HFFc6 (cell line): ENCODE measurements around the gene HCRT. TPM values are rescaled to one million over a fixed set of nuclear protein-coding genes. Genes with fewer than 3 reads are reported as not detected.
"Not testable (repeated sequence)": the region's sequence is repeated elsewhere in the genome, so short reads cannot be mapped to it uniquely, and the experiment has no call there.

Experiments used
- DNase-seq: peaks from one replicate; pipeline ENCODE4 v3.0.0-alpha.2; 2018
- H3K27ac Mint-ChIP-seq: 2 replicates; pipeline ENCODE4 v1.8.0; 2020; ENCODE audit warnings: mild to moderate bottlenecking, mixed read lengths
- H3K27me3 Mint-ChIP-seq: 2 replicates; pipeline ENCODE4 v1.8.0; 2021; ENCODE audit warnings: mild to moderate bottlenecking, moderate library complexity, mixed read lengths; ENCODE audit not compliant: insufficient read depth
- H3K36me3 Mint-ChIP-seq: 2 replicates; pipeline ENCODE4 v1.8.0; 2021; ENCODE audit warnings: low read depth, mixed read lengths
- H3K4me1 Mint-ChIP-seq: 2 replicates; pipeline ENCODE4 v1.8.0; 2020; ENCODE audit warnings: low read depth, mixed read lengths
- H3K4me3 Mint-ChIP-seq: 2 replicates; pipeline ENCODE4 v1.8.0; 2020; ENCODE audit warnings: mild to moderate bottlenecking, moderate library complexity, mixed read lengths
- H3K9me3 Mint-ChIP-seq: 2 replicates; pipeline ENCODE4 v1.8.0; 2020; ENCODE audit warnings: mild to moderate bottlenecking, mixed read lengths
- total RNA-seq, 6 experiments: library from RNA; stranded (reverse); fragmentation: NEBNext Ultra II Directional; extraction: Animal tissue kit (Norgen Biotek cat#: 25700); gene quantifications; 2 replicates in 1 of 6; 3 replicates in 5 of 6; pipeline ENCODE4 v1.2.3, GENCODE V29; 2021
- TF ChIP-seq, protein P1 (sequence below): fragments of 200-600 bp; sonication (generic); IDR thresholded peaks from 2 replicates; pipeline ENCODE4 v1.5.0; 2021; ENCODE audit warnings: antibody characterized with exemption, mild to moderate bottlenecking

The HCRT gene
- total RNA-seq, 6 experiments from 2014 or later = not detected

DNA sequence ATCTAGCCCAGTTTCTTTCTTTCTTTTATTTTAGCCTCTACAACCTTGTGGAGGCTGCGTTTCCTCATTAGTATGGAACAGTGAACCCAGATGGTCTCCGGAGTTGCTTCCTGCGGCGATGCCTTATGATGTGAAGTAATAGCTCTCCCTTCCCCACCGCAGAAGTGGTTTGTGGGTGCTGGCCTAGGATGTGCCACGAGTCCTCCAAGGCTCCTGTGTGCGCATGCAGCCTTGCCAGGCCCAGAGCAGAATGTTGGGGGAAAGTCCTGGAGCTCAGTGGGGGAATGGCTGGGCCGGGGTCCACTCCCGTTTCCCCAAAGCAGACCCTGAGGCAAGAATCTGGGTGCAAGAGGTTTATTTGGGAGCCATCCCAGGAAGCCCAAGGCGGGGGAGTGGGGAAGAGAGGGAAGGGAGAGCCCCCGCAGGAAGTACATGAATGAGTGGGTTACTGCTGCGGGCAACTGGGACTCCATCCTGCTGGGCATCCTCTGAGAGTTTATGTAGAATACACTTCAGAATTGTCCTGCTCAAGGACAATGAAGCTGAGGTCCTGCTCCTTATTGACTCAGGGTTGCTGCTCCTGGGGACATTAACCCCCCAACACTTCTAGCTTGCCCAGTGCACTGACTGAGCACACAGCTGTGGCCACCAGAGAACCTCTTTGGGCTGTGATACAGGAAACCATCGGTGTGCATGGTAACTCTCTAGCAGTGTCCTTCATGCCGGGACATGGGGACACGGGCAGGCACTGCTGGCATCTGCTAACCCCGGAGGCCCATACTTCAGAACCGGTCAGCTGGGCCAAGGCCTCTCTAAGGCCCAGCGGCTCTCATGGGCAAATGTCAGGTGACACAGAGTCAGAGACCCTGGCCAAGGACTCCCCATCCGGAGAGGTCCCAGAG lies 3.7 kb upstream of the HCRT start:
- peaks cover 9% of the 10 kb centered on the region for H3K27me3 Mint-ChIP-seq
- TF ChIP-seq, protein P1, sequence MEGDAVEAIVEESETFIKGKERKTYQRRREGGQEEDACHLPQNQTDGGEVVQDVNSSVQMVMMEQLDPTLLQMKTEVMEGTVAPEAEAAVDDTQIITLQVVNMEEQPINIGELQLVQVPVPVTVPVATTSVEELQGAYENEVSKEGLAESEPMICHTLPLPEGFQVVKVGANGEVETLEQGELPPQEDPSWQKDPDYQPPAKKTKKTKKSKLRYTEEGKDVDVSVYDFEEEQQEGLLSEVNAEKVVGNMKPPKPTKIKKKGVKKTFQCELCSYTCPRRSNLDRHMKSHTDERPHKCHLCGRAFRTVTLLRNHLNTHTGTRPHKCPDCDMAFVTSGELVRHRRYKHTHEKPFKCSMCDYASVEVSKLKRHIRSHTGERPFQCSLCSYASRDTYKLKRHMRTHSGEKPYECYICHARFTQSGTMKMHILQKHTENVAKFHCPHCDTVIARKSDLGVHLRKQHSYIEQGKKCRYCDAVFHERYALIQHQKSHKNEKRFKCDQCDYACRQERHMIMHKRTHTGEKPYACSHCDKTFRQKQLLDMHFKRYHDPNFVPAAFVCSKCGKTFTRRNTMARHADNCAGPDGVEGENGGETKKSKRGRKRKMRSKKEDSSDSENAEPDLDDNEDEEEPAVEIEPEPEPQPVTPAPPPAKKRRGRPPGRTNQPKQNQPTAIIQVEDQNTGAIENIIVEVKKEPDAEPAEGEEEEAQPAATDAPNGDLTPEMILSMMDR = no peak
- no peak overlapping the region for H3K27ac Mint-ChIP-seq
- peaks cover 11% of the 10 kb centered on the region; the same call in 1 of the 2 replicates for H3K4me1 Mint-ChIP-seq
- H3K36me3 Mint-ChIP-seq = no peaks in the 10 kb centered on the region
- H3K9me3 Mint-ChIP-seq = no peaks in the 10 kb centered on the region
- H3K4me3 Mint-ChIP-seq = no peak overlapping the region
- DNase-seq = no peak

DNA sequence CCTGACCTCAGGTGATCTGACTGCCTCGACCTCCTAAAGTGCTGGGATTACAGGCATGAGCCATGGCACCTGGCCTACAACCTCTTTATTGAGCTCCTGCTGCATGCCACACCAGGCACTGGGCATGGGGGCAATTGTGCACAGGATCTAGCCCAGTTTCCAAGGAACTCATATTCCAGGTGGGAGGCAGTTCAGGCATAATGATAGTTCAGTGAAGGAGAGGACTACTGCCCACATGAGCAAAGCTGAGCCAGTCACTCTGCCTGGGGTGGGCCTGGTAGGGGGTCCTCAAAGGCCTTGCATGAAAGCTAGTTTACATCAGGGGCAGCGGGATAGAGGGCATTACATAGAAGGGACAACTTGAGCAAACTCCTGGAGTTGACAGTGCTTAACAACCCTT lies 2.6 kb upstream of the HCRT start:
- H3K4me3 Mint-ChIP-seq = no peak overlapping the region
- no peaks in the 10 kb centered on the region for H3K9me3 Mint-ChIP-seq
- no peaks in the 10 kb centered on the region for H3K36me3 Mint-ChIP-seq
- H3K27me3 Mint-ChIP-seq = peaks cover 9% of the 10 kb centered on the region
- no peak overlapping the region for H3K27ac Mint-ChIP-seq
- H3K4me1 Mint-ChIP-seq = peaks cover 23% of the 10 kb centered on the region
- no peak for DNase-seq
- TF ChIP-seq, protein P1 = no peak

DNA sequence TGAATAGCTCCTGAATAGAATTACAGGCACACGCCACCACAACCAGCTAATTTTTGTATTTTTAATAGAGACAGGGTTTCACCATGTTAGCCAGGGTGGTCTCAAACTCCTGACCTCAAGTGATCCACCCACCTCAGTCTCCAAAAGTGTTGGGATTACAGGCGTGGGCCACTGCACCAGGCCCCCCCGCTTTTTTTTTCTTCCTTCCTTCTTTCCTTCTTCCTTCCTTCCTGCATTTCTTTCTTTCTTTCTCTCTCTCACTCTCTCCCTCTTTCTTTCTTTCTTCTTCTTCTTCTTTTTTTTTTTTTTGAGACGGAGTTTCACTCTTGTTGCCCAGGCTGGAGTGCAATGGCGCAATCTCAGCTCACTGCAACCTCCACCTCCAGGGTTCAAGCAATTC lies 939 bp upstream of the HCRT start:
- Mint-ChIP-seq H3K4me1 (peaks cover 24% of the 10 kb centered on the region), H3K27me3 (peaks cover 10% of the 10 kb centered on the region)
- H3K4me3 Mint-ChIP-seq, DNase-seq, H3K9me3 Mint-ChIP-seq, H3K36me3 Mint-ChIP-seq, H3K27ac Mint-ChIP-seq: not testable (repeated sequence)

DNA sequence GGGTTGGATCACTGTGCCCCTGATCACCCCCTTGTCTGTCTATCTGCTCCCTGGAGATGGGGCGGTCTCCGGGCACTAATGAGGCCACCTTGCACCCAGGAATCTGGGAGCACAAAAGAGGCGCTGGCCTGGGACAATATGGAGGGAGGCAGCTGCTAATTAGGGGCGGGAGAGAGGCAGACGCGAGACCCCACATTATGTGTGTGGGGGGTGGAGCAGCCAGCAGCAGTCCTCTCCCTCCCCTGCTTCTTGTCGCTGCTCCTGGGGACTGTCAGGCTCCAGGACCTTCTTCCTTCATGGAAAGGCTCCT lies 324 bp upstream of the HCRT start:
- Mint-ChIP-seq H3K27ac (no peak overlapping the region), H3K9me3 (no peaks in the 10 kb centered on the region), H3K4me3 (no peak overlapping the region), H3K36me3 (no peaks in the 10 kb centered on the region), H3K4me1 (peaks cover 24% of the 10 kb centered on the region), H3K27me3 (peaks cover 10% of the 10 kb centered on the region)
- TF ChIP-seq, protein P1 = no peak
- no peak for DNase-seq

DNA sequence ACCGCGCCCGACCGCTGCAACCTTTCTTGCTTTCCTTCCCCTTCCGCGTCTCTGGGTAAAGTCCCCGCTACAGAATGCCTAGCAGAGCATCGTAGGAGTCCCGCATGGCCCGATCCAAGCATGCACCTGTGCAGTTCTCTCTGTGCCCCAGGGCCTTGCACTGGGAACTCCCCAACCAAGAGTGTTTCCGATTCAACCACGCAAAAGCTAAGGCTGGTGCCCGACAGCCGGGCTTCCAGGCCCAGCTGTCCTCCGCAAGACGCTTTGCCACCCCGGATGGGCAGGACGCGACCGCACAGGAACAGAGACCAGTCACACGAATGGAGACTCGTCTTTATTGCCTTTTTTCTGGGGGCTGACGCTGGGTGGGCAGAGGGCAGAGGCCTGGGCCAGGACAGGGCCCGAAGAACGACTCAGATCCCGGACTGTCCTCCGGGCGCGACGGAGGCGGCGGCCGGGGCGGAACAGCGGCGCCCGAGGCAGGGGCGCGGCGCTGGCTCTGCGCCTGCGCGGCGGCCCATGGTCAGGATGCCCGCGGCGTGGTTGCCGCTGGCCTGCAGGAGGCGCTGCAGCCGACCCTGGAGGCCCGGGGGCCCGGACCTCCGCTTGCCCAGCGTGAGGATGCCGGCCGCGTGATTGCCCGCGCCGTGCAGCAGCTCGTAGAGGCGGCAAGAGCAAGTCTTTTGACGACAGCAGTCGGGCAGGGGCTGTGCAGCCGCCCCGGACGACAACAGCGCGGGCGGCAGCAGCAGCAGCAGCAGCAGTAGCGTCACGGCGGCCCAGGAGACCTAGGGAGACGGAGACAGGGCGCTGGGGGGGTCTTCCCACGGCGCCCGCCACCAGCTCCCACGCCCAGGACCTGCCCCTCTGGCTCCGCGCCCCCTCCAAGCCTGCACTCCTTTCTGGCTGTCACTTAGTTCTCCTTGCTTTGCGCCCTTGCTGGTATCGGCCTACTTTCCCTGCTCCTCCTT lies 1.2 kb downstream of the HCRT start:
- peak overlapping the region; percentile 80 for H3K4me3 Mint-ChIP-seq
- H3K27ac Mint-ChIP-seq = peak overlapping the region; percentile 43; the same call in 1 of the 2 replicates
- peak; percentile 38 for DNase-seq
- TF ChIP-seq, protein P1 = peak; percentile 92
- peaks cover 12% of the 10 kb centered on the region for H3K27me3 Mint-ChIP-seq
- H3K36me3 Mint-ChIP-seq = no peaks in the 10 kb centered on the region
- H3K4me1 Mint-ChIP-seq = peaks cover 24% of the 10 kb centered on the region
- H3K9me3 Mint-ChIP-seq = no peaks in the 10 kb centered on the region
